ENCODE results near the gene TXNL4B.
"Not testable (repeated sequence)": the region's sequence is repeated elsewhere in the genome, so short reads cannot be mapped to it uniquely, and the experiment has no call there.

- TF ChIP-seq POLR2A (IDR thresholded peaks at IDR 0.05; ENCODE audit: low read depth); EP300 (IDR thresholded peaks at IDR 0.05); CTCF (IDR thresholded peaks at IDR 0.05); POLR2AphosphoS5 (IDR thresholded peaks at IDR 0.05): not testable (repeated sequence)
Measured at GRCh38 chr16:72076991-72077706, 16.3 kb downstream of the TXNL4B start.
